GM12878 (cell line): ENCODE data around the gene PARP1. TPM values are rescaled to one million over a fixed set of nuclear protein-coding genes. Genes with fewer than 3 reads are reported as not detected.
A peak's percentile ranks its signal among the peaks of the same experiment; 100 is the strongest.

ENCODE experiments used
- CHD1 ChIP-seq: IDR thresholded peaks from 2 replicates; pipeline ENCODE4 v1.6.1; 2012; ENCODE audit warnings: low read depth, low read length, improper control_type of control experiment
- E4F1 ChIP-seq: fragments of 450-650 bp; IDR thresholded peaks from 2 replicates; pipeline ENCODE4 v1.6.1; 2018; ENCODE audit warnings: borderline replicate concordance, mild to moderate bottlenecking; ENCODE audit not compliant: partially characterized antibody
- EZH2 ChIP-seq: IDR thresholded peaks from 2 replicates; pipeline ENCODE4 v1.6.1; 2012; ENCODE audit warnings: low read depth, mild to moderate bottlenecking, control low read depth, inconsistent platforms, low read length, borderline replicate concordance; ENCODE audit not compliant: control insufficient read depth
- GATAD2B ChIP-seq: fragments of 450-650 bp; conservative IDR thresholded peaks from 2 replicates; pipeline ENCODE4 v1.6.1; 2017; ENCODE audit warnings: low read depth, mild to moderate bottlenecking, moderate library complexity
- JUNB ChIP-seq: IDR thresholded peaks from 2 replicates; pipeline ENCODE4 v1.6.1; 2016; ENCODE audit warnings: antibody characterized with exemption, mild to moderate bottlenecking
- JUND ChIP-seq: IDR thresholded peaks from 2 replicates; pipeline ENCODE4 v1.6.1; 2012; ENCODE audit warnings: low read depth, mild to moderate bottlenecking, low read length, improper control_type of control experiment, moderate library complexity
- MXI1 ChIP-seq: fragments of 150-350 bp; IDR thresholded peaks from 2 replicates; pipeline ENCODE4 v1.6.1; 2011; ENCODE audit warnings: low read depth, mild to moderate bottlenecking, inconsistent platforms, low read length, improper control_type of control experiment
- NKRF ChIP-seq: fragments of 450-650 bp; conservative IDR thresholded peaks from 2 replicates; pipeline ENCODE4 v1.6.1; 2017; ENCODE audit warnings: mild to moderate bottlenecking, moderate library complexity
- NRF1 ChIP-seq: conservative IDR thresholded peaks from 2 replicates; pipeline ENCODE4 v1.6.1; 2011; ENCODE audit warnings: mild to moderate bottlenecking, low read depth, low read length, improper control_type of control experiment
- PML ChIP-seq: IDR thresholded peaks from 2 replicates; pipeline ENCODE4 v1.6.1; 2012; ENCODE audit warnings: low read length, inconsistent platforms
- POU2F2 ChIP-seq: IDR thresholded peaks from 3 replicates; pipeline ENCODE4 v1.6.1; 2011; ENCODE audit warnings: low read depth, mild to moderate bottlenecking, low read length, borderline replicate concordance
- SIN3A ChIP-seq: IDR thresholded peaks from 2 replicates; pipeline ENCODE4 v1.6.1; 2012; ENCODE audit warnings: low read depth, low read length, improper control_type of control experiment
- SIX5 ChIP-seq: IDR thresholded peaks from 2 replicates; pipeline ENCODE4 v1.6.1; 2011; ENCODE audit warnings: mild to moderate bottlenecking, low read depth, low read length, moderate library complexity; ENCODE audit not compliant: severe bottlenecking
- SPI1 ChIP-seq: IDR thresholded peaks from 2 replicates; pipeline ENCODE4 v1.6.1; 2011; ENCODE audit warnings: low read depth, mild to moderate bottlenecking, low read length, moderate library complexity, borderline replicate concordance; ENCODE audit not compliant: insufficient read depth
- SRF ChIP-seq, 2 experiments: IDR thresholded peaks; 2 replicates each; pipeline ENCODE4 v1.6.1; 2011; ENCODE audit warnings: low read depth in 2 of 2, low read length in 2 of 2, mild to moderate bottlenecking in 1 of 2, moderate library complexity in 1 of 2
- TAF1 ChIP-seq: IDR thresholded peaks from 2 replicates; pipeline ENCODE4 v1.6.1; 2011; ENCODE audit warnings: mild to moderate bottlenecking, low read depth, low read length, borderline replicate concordance
- ZBTB40 ChIP-seq: fragments of 450-650 bp; IDR thresholded peaks from 2 replicates; pipeline ENCODE4 v1.6.1; 2016; ENCODE audit warnings: mild to moderate bottlenecking, moderate library complexity, borderline replicate concordance
- polyA plus RNA-seq, 11 experiments: library from polyadenylated mRNA; depleted of rRNA in 4 of 11; unstranded in 6 of 11; stranded (reverse) in 5 of 11; fragments of >200 nt; fragmentation: Nextera tagmentation in 4 of 11; fragmentation: Illumina TruSeq in 1 of 11; extraction: Ambion mirVana in 4 of 11; extraction: Trizol in 1 of 11; gene quantifications; 1 replicate in 1 of 11; 2 replicates in 10 of 11; pipeline versions ENCODE4 v1.2.1 to v1.2.3, GENCODE V29; 2011 to 2016; ENCODE audit warnings: inconsistent platforms in 2 of 11, missing spikeins in 2 of 11, low read depth in 1 of 11
- total RNA-seq, 4 experiments: library from RNA; depleted of rRNA in 3 of 4; stranded (reverse); fragments of >200 nt in 3 of 4; fragmentation: Illumina TruSeq in 1 of 4; extraction: Trizol in 1 of 4; gene quantifications; 2 replicates each; pipeline versions ENCODE4 v1.2.1 to v1.2.3, GENCODE V29; 2013 to 2021

PARP1 gene
- total and polyA plus RNA-seq, 10 of the 15 experiments (the other 5 are each of a cell fraction or from before 2014, with no cell fraction given), result 113 to 287 (median 265) TPM

- no peak for TF ChIP-seq ZBTB40
- TF ChIP-seq SRF (IDR thresholded peaks at IDR 0.05; ENCODE audit: low read depth in 2 of 2, low read length in 2 of 2), result peak; percentile 39 to 96; a peak in 3 of 4 replicates
- no peak for TF ChIP-seq E4F1
- no peak for TF ChIP-seq EZH2
- peak; percentile 42; the same call in 1 of the 2 replicates for TF ChIP-seq TAF1
- no peak for TF ChIP-seq SPI1
- no peak for TF ChIP-seq NRF1
- TF ChIP-seq SIN3A, result peak; percentile 52; the same call in 1 of the 2 replicates
- no peak for TF ChIP-seq JUNB
- no peak for TF ChIP-seq JUND
- TF ChIP-seq NKRF, result peak; percentile 67; the same call in 1 of the 2 replicates
- peak; percentile 87 for TF ChIP-seq MXI1
- TF ChIP-seq POU2F2, result peak; percentile 69; the same call in 1 of the 3 replicates
- TF ChIP-seq SIX5, result peak; percentile 19
- no peak; the same call in 1 of the 2 replicates for TF ChIP-seq PML
- TF ChIP-seq CHD1, result no peak
- peak; percentile 97 for TF ChIP-seq GATAD2B
These were observed at the start of gene PARP1 (continued) for GRCh38 chr1:226407497-226408284.
